Skeletal muscle satellite cell (primary cell): Measurements from ENCODE around the gene RBM8A. TPM values are rescaled to one million over a fixed set of nuclear protein-coding genes. Genes with fewer than 3 reads are reported as not detected.

Experiments
- H3K27me3 ChIP-seq: 2 replicates; pipeline ENCODE4 v1.7.0; 2013; ENCODE audit warnings: low read length; ENCODE audit not compliant: control insufficient read depth, insufficient read depth
- H3K36me3 ChIP-seq: 2 replicates; pipeline ENCODE4 v1.7.0; 2013; ENCODE audit warnings: mild to moderate bottlenecking, control low read depth, low read length; ENCODE audit not compliant: insufficient read depth
- H3K4me1 ChIP-seq: 2 replicates; pipeline ENCODE4 v1.7.0; 2013; ENCODE audit warnings: low read length; ENCODE audit not compliant: control insufficient read depth, insufficient read depth
- H3K4me2 ChIP-seq: 2 replicates; pipeline ENCODE4 v1.7.0; 2013; ENCODE audit warnings: mild to moderate bottlenecking, low read length
- H3K4me3 ChIP-seq: 2 replicates; pipeline ENCODE4 v1.7.0; 2013; ENCODE audit warnings: low read length
- H3K9ac ChIP-seq: 2 replicates; pipeline ENCODE4 v1.7.0; 2013; ENCODE audit warnings: mild to moderate bottlenecking, low read depth, low read length, moderate library complexity
- H3K9me3 ChIP-seq: replicated peaks from 2 replicates; pipeline ENCODE4 v1.7.0; 2013; ENCODE audit warnings: mild to moderate bottlenecking, control low read depth, low read length
- total RNA-seq: library from RNA; depleted of rRNA; stranded (reverse); fragments of >200 nt; gene quantifications from 2 replicates; pipeline ENCODE4 v1.2.3, GENCODE V29; 2012; rRNA removed

RBM8A gene
- total RNA-seq = 125 and 170 TPM in 2 replicates

- H3K9me3 ChIP-seq = no peaks in the 10 kb centered on the region
- H3K9ac ChIP-seq = peak within 1 kb of the TSS; percentile 98
- peak within 1 kb of the TSS; percentile 81 for H3K4me3 ChIP-seq
- H3K4me1 ChIP-seq = peaks cover 9% of the 10 kb centered on the region
- H3K36me3 ChIP-seq = peaks cover 14% of the 10 kb centered on the region
- peak within 1 kb of the TSS; percentile 92 for H3K4me2 ChIP-seq
- H3K27me3 ChIP-seq = no peaks in the 10 kb centered on the region
These were observed at the start of gene RBM8A for GRCh38 chr1:145927063-145927886. Gene RBM8A (minus strand): TSS chr1:145927484. CDS start chr1:145927426, 58 bp downstream.

GRCh38 chr1:145977016-145977415 is 49.7 kb upstream of the RBM8A start:
- H3K4me2 ChIP-seq = no peak overlapping the region
- H3K4me1 ChIP-seq = peaks cover 30% of the 10 kb centered on the region
- H3K9ac ChIP-seq = no peak overlapping the region
- peaks cover 3% of the 10 kb centered on the region for H3K36me3 ChIP-seq
- no peaks in the 10 kb centered on the region for H3K27me3 ChIP-seq
- H3K9me3 ChIP-seq = no peaks in the 10 kb centered on the region
- no peak overlapping the region for H3K4me3 ChIP-seq

GRCh38 chr1:145975216-145975615 is 47.9 kb upstream of the RBM8A start:
- Histone ChIP-seq H3K27me3 (no peaks in the 10 kb centered on the region), H3K9me3 (no peaks in the 10 kb centered on the region), H3K9ac (no peak overlapping the region), H3K4me3 (no peak overlapping the region), H3K4me2 (no peak overlapping the region), H3K36me3 (peaks cover 3% of the 10 kb centered on the region), H3K4me1 (peaks cover 27% of the 10 kb centered on the region)

GRCh38 chr1:145974721-145975120 is 47.4 kb upstream of the RBM8A start:
- H3K27me3 ChIP-seq = no peaks in the 10 kb centered on the region
- no peak overlapping the region for H3K9ac ChIP-seq
- peaks cover 22% of the 10 kb centered on the region for H3K4me1 ChIP-seq
- peaks cover 3% of the 10 kb centered on the region for H3K36me3 ChIP-seq
- no peak overlapping the region for H3K4me2 ChIP-seq
- H3K4me3 ChIP-seq = no peak overlapping the region
- no peaks in the 10 kb centered on the region for H3K9me3 ChIP-seq

- Histone ChIP-seq H3K9me3 (no peaks in the 10 kb centered on the region), H3K4me1 (peaks cover 3% of the 10 kb centered on the region), H3K36me3 (no peaks in the 10 kb centered on the region), H3K4me2 (no peak overlapping the region), H3K4me3 (no peak overlapping the region), H3K9ac (no peak overlapping the region), H3K27me3 (no peaks in the 10 kb centered on the region)
These were observed 45.3 kb upstream of the RBM8A start for GRCh38 chr1:145972580-145972979.

GRCh38 chr1:145967288-145967687 is 40.0 kb upstream of the RBM8A start:
- Histone ChIP-seq H3K9me3 (no peaks in the 10 kb centered on the region), H3K9ac (no peak overlapping the region), H3K27me3 (no peaks in the 10 kb centered on the region), H3K4me1 (peaks cover 22% of the 10 kb centered on the region), H3K4me3 (no peak overlapping the region), H3K36me3 (no peaks in the 10 kb centered on the region), H3K4me2 (no peak overlapping the region)

- Histone ChIP-seq H3K4me3 (peak overlapping the region; percentile 85), H3K4me1 (peaks cover 40% of the 10 kb centered on the region), H3K36me3 (no peaks in the 10 kb centered on the region), H3K9ac (peak overlapping the region; percentile 83), H3K4me2 (peak overlapping the region; percentile 86), H3K9me3 (no peaks in the 10 kb centered on the region), H3K27me3 (no peaks in the 10 kb centered on the region)
These were observed 37.9 kb upstream of the RBM8A start for GRCh38 chr1:145965119-145965744.

- no peaks in the 10 kb centered on the region for H3K27me3 ChIP-seq
- H3K4me1 ChIP-seq = peaks cover 40% of the 10 kb centered on the region
- peak within 1 kb of the TSS; percentile 83 for H3K9ac ChIP-seq
- H3K9me3 ChIP-seq = no peaks in the 10 kb centered on the region
- H3K4me3 ChIP-seq = peak within 1 kb of the TSS; percentile 85
- H3K36me3 ChIP-seq = no peaks in the 10 kb centered on the region
- H3K4me2 ChIP-seq = peak within 1 kb of the TSS; percentile 86
These were observed 37.2 kb upstream of the RBM8A start, which contains the start of the genes ANKRD34A and POLR3GL for GRCh38 chr1:145964328-145965118. Gene ANKRD34A (minus strand): TSS chr1:145964575. CDS start chr1:145961759, 2,816 bp downstream. Gene POLR3GL (plus strand): TSS chr1:145964690. CDS start chr1:145974866, 10,176 bp downstream.

GRCh38 chr1:145963265-145964019 is 36.2 kb upstream of the RBM8A start:
- Histone ChIP-seq H3K9me3 (no peaks in the 10 kb centered on the region), H3K9ac (peak overlapping the region; percentile 83), H3K36me3 (no peaks in the 10 kb centered on the region), H3K4me2 (peak overlapping the region; percentile 86), H3K4me3 (peak overlapping the region; percentile 85), H3K4me1 (peaks cover 42% of the 10 kb centered on the region), H3K27me3 (no peaks in the 10 kb centered on the region)

- no peaks in the 10 kb centered on the region for H3K9me3 ChIP-seq
- H3K36me3 ChIP-seq = no peaks in the 10 kb centered on the region
- H3K4me1 ChIP-seq = peaks cover 46% of the 10 kb centered on the region
- no peaks in the 10 kb centered on the region for H3K27me3 ChIP-seq
- H3K4me3 ChIP-seq = peak overlapping the region; percentile 81
- peak overlapping the region; percentile 86 for H3K4me2 ChIP-seq
- peak overlapping the region; percentile 69 for H3K9ac ChIP-seq
These were observed 35.1 kb upstream of the RBM8A start for GRCh38 chr1:145962157-145963102.
